SH-SY5Y (cell line): ENCODE results near the gene USP37.

Experiments
- GATA2 ChIP-seq: IDR thresholded peaks from 2 replicates; pipeline ENCODE4 v1.6.1; 2011; ENCODE audit warnings: mild to moderate bottlenecking, low read depth, low read length
- GATA3 ChIP-seq: IDR thresholded peaks from 2 replicates; pipeline ENCODE4 v1.6.1; 2011; ENCODE audit warnings: low read depth, mild to moderate bottlenecking, low read length, moderate library complexity

Gene USP37

DNA sequence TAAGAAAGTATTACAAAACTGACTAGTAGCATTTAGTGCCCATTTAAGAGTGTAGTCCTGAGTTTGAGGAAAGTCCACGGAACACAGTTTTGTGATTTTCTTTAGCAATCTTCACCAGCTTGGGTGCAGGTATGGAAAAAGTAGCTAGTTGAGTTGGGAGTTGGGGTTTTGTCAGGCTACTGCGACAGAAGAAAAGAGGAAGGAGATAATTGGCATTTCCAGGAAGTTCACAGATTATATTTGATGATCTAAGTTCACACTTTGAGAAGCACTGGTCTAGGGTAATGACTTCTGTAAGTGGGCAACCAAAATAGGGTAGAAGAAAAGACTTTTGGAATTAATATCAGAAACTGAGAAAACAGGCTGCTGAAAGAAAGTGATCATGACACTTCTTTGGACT is 97.1 kb downstream of the USP37 start:
- TF ChIP-seq GATA2 (no peak), GATA3 (no peak)

DNA sequence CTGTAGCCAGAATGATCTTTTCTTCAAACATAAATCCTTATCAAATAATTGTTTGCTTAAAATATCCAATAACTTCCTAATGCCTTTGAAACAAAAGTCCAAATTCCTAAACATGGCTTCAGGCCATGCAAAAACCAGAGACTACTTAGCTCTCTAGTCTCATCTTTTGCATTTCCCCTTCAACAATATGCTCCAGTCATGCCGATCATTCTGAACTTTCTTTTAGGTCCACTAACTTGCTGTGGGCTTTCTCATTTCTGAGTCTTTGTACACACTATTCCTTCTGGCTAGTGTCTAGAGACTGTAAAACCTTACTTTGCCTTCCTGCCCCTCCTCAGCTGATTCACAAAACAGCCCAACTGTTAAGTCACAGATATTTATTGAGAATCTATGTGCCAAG is 97.7 kb downstream of the USP37 start:
- TF ChIP-seq GATA2 (no peak), GATA3 (no peak)

GRCh38 chr2:218465987-218466633 is 102.0 kb downstream of the USP37 start:
- TF ChIP-seq GATA2, result no peak
- no peak for TF ChIP-seq GATA3

- TF ChIP-seq GATA3 (no peak), GATA2 (no peak)
Observed at GRCh38 chr2:218458598-218458997, 109.6 kb downstream of the USP37 start.

- TF ChIP-seq GATA2, result no peak
- TF ChIP-seq GATA3, result no peak
Observed at GRCh38 chr2:218456849-218457248, 111.3 kb downstream of the USP37 start.

- no peak for TF ChIP-seq GATA2
- no peak for TF ChIP-seq GATA3
Observed at GRCh38 chr2:218452079-218452478, 116.1 kb downstream of the USP37 start.

- no peak for TF ChIP-seq GATA2
- TF ChIP-seq GATA3, result no peak
Observed at GRCh38 chr2:218448934-218449333, 119.2 kb downstream of the USP37 start.

DNA sequence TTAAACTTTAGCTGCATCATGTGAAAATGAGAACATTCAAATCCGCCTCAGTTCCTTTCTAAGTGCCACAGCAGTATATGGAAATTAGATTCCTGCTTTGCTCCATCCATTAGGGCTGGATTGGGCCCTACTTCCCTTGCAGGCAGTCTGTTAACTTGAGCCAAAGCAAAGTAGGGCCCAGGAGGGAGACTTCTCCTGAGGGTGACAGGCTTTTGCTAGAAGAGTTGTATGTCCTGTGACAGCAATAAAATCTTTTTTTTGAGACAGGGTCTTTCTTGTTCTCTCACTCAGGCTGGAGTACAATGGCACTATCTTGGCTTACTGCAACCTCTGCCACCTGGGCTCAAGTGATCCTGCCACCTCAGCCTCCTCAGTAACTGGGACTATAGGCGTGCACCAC is 121.1 kb downstream of the USP37 start:
- TF ChIP-seq GATA2 (no peak), GATA3 (no peak)

GRCh38 chr2:218446547-218446946 is 121.6 kb downstream of the USP37 start:
- no peak for TF ChIP-seq GATA2
- no peak for TF ChIP-seq GATA3

DNA sequence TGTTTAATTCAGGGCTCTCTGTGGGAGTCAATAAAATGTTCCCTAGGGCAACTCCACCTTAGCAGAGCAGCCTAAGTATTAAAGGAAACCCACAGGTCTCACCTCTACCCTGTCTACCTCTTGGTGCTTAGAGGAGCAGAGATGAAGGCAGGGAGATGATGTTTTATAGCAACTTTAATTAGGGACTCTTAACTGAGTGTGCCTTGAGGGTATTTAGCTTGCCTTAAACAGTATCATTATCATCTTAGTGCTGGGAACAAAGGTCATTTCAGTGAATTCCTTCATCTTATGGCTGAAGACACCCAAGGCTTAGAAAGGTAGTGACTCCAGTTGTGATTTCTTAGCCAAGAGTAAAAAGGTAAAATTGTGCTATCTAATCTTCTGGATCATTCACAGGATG is 122.5 kb downstream of the USP37 start:
- no peak for TF ChIP-seq GATA3
- no peak for TF ChIP-seq GATA2

DNA sequence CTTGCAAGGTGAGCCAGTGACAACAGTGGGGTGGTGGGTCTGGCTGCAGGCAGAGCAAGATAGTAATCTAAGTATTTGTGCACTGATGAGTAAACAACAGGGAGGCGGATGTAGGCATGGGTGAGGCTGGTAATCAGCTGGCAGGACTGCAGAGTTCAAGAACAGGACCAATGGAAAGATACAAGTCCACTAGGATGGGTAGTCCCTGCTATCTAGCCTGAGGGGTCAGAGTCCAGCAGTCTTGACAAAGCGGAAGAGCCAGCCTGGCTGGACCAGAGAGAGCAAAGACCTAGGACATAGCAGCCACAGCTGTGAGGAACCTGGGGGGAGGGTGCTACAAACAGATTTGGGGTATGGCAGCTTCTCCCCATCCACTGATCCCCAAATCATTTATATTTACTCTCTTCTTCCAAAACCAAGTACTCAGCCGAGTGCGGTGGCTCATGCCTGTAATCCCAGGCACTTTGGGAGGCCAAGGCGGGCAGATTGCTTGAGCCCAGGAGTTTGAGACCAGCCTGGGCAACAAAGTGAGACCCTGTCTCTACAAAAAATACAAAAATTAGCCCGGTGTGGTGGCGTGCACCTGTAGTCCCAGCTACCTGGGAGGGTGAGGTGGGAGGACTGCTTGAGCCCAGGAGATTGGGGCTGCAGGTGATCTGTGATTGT is 123.3 kb downstream of the USP37 start:
- TF ChIP-seq GATA2, result peak; percentile 17; the same call in 1 of the 2 replicates
- no peak for TF ChIP-seq GATA3

DNA sequence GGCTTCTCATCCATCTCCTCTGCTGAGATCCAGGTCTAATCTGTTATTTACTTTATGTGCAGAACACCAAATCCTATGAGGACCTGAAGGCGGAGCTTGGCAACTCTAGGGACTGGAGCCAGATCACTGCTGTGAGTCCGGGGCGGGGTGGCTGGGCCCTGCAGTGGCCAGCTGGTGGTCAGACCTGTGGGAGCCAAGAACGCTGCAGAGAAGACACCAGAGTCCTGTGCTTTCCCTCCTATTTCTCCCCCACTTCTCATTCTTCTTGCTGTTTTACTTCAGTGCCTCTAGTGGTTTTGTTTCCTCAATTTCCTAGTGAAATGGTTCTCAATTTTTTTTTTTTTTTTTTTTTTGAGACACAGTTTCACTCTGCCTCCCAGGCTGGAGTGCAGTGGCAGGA is 129.6 kb downstream of the USP37 start:
- TF ChIP-seq GATA3, result no peak
- TF ChIP-seq GATA2, result no peak

DNA sequence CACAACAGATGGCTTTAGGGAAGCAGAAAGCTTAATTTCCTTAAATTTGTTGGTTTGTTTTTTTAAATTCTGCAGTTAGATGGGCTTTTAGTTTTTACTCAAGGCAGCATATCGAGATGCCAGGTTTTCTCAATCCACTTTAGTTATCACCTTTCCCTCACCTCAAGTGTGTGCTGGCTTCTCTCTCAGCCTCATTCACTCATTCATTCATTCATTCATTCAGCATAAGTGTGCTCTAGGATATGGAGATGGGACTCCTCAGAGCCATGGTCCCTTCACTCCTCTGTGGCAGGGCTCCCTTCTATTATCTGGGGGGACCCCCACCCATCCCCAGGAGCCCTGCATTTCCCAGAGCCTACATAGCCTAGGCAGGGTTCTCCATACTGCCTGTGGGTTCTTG is 130.2 kb downstream of the USP37 start:
- TF ChIP-seq GATA3, result no peak
- no peak for TF ChIP-seq GATA2

GRCh38 chr2:218436992-218437391 is 131.2 kb downstream of the USP37 start:
- no peak for TF ChIP-seq GATA3
- TF ChIP-seq GATA2, result no peak

DNA sequence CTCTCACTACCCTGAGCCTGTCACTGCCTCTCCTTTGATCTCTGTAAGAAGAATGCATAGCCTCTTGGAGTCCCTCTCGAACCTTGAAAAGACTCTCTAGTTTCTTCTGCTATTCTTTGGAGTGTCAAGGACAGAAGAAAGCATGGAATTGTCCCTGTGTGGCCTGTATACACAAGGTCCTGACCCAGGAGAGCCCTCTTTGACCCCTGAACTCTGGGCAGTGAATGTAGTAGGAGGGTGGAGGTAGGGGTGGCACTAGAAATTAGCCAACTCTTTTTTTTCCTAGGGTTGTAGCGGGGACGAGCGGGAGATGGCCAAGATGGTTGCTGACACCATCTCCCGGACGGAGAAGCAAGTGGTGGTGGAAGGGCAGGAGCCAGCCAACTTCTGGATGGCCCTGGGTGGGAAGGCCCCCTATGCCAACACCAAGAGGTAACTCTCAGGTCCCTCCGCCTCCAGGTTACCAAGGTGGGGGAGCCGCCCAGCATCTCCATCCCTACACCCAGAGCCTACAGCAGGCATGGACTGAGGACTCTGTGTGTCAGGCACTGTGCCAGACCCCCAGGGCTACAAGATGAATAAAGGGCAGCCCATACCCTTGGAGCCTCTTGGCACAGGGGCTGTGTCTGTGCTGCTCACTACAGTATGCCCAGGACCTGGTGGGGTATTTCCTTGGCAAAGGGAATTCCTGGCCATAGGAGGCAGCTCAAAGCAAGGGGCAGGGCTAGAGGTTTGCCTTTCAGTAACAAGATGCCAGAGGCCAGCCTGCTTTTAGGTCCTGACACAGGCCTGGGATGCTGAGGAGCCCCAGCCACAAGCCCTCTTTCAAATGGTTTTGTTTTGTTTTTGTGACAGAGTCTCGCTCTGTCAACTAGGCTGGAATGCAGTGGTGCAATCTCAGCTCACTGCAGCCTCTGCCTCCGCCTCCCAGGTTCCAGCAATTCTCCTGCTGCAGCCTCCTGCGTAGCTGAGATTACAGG is 132.9 kb downstream of the USP37 start:
- TF ChIP-seq GATA3 (no peak), GATA2 (no peak)
